Epithelial cell of esophagus (primary cell): ENCODE results near the gene UST.

ENCODE experiments used
- DNase-seq: peaks from one replicate; pipeline ENCODE4 v3.0.0; 2010; ENCODE audit warnings: low read depth
- H3K4me3 ChIP-seq: 2 replicates; pipeline ENCODE4 v1.5.1; 2011; ENCODE audit warnings: mild to moderate bottlenecking, low read length, control low read depth
- TF ChIP-seq, protein P1 (sequence below): IDR thresholded peaks from 2 replicates; pipeline ENCODE4 v1.5.1; 2011; ENCODE audit warnings: low read depth, mild to moderate bottlenecking, low read length, control low read depth, inconsistent platforms; ENCODE audit not compliant: insufficient read depth; ENCODE audit errors: missing control alignments

UST gene

DNA sequence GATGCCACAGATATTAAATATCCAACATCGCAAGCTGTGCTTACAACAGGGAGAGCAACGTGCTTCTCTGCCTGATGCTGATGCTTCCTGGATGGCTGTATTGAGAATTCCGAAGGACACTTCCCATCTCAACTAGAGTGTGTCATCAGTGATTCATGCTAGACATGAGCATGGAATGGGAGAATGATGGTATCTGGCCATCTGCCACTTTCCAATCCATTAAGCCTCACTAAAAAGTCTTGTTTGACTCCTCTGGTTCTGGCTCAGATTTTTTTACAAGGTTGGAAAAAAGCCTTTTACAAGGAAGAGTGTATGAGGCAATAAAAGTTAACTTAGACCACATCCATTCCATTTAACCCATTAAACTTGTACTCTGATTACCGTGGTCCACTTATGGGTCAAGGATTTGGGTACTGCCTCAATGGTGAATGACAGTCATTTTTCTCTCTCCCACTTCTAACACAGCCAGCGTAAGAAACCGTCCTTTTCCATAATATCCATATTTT lies 265.3 kb downstream of the UST start:
- no peak overlapping the region for H3K4me3 ChIP-seq
- TF ChIP-seq, protein P1, sequence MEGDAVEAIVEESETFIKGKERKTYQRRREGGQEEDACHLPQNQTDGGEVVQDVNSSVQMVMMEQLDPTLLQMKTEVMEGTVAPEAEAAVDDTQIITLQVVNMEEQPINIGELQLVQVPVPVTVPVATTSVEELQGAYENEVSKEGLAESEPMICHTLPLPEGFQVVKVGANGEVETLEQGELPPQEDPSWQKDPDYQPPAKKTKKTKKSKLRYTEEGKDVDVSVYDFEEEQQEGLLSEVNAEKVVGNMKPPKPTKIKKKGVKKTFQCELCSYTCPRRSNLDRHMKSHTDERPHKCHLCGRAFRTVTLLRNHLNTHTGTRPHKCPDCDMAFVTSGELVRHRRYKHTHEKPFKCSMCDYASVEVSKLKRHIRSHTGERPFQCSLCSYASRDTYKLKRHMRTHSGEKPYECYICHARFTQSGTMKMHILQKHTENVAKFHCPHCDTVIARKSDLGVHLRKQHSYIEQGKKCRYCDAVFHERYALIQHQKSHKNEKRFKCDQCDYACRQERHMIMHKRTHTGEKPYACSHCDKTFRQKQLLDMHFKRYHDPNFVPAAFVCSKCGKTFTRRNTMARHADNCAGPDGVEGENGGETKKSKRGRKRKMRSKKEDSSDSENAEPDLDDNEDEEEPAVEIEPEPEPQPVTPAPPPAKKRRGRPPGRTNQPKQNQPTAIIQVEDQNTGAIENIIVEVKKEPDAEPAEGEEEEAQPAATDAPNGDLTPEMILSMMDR: no peak
- peak; percentile 96 for DNase-seq

DNA sequence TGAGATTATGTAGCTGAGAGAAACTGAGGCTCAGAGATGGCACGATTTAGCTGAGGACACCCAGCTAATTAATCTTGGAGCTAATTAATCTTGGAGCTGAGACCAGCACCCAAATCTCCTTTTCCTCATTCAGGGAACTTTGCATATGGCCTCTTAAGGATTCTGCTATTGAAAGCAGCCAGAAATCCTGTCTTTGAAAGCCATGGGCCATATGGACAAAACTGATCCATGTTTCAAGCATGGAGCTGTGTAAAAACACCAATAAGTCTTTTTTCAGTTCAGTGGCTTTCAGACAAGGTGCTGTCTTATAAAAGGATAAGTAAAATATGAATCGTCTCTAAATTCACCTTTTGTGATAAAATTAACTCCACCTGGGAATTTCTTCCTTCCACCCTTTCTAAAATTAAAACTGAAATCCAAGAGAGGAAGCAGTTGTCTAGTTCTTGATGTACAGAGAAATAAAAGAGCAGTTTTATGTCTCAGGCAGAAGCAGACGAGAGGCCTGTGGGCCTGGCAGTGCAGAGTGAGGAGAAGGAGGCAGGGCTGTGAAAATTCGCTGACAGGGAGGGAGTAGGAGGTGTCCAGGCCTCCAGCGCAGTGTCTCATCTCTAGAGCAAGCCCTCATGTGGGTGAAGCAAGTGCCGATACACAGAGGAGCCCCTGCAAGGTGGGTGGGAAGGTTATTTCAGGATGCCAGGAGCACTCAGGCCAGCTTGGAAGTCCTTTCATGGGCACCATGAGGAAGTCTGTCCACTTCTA lies 266.9 kb downstream of the UST start:
- DNase-seq: no peak
- no peak overlapping the region for H3K4me3 ChIP-seq
- TF ChIP-seq, protein P1: no peak

DNA sequence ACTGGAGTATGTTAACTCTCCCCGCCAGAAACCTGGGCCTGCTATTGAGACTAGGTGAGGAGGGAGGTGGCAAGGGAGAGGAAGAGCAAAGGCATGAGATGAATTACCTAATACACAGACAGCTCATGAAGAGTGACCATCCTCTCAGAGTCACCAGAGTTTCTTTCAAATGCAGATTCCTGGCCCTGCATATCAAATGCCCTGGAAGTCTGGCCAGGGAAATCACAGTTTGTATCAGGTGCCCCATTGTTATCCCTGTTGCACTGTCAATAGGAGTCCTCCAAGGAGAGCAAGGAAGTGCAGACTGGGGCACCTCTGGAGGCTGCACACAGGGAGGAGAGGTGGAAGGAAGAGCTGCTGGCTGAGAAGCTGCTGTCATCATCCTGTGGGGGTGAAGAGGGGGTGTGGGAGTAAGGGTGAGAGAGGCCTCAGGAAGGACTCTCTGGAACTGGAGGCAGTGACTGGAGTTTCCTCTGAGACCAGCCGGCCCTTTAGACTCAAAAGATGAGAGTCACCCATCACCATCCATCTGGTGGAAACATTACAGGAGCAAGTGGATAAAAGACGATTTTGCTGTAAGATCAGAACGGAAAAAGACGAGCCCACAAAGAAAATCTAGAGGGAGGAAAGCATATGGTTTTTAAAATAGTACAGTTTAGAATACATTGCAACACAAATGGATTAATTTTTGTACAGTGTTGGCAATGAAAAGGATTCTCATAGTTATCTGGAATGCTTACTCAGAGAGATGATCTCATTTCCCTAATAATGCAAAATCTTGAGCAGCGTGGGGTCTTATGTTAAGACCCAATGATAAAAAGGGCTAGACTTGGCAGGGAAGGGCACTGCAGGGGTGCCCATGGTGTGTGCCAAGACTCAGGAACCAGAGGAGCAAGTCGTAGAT lies 268.1 kb downstream of the UST start:
- H3K4me3 ChIP-seq: no peak overlapping the region
- DNase-seq: no peak
- TF ChIP-seq, protein P1: no peak

DNA sequence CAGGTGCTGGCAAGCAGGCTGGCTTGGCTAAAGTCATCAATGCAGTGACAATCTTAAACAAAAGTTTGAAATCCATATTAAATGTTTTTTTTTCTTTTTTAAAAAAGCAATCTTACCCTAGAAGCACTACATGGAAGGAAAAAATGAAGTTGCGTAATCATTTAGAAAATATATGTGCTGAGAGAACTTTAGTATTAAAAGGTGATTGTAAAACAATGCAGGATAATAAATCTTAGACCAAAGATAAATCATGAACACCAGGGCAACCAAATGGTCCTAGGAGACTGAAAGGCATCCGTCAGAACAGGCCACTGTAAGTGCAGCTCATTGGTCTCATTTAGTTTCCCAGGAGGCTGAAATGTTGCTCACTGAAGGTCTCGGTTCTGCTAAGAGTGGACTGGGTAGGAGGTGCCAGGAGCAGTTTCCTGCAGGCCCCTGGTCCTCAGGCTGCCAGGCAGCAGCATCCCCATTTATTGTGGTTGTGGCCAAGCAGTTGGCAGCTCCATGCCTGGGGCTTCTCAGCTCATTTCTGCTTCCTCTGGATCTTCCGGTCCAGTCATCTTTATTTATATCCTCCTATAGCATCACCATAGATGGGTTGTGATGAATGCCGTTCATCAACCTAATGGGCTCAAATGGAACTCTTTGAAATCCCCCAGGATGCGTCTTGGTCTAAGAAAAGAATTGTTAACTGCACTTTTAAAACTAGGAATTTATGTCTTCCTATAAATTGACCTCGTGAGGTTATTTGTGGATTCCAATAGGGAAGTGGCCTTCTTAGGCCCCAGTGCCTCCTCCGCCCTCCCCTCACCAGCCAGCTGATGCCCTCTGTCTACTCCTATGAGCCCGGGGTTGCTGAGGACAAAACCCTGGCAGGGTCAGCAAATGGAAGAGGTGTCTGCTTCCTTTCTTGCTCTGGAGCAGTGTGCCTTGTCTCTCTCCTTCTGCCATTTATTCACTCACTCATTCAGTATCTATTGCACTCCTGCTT lies 269.0 kb downstream of the UST start:
- DNase-seq: no peak
- no peak overlapping the region for H3K4me3 ChIP-seq
- TF ChIP-seq, protein P1: no peak

DNA sequence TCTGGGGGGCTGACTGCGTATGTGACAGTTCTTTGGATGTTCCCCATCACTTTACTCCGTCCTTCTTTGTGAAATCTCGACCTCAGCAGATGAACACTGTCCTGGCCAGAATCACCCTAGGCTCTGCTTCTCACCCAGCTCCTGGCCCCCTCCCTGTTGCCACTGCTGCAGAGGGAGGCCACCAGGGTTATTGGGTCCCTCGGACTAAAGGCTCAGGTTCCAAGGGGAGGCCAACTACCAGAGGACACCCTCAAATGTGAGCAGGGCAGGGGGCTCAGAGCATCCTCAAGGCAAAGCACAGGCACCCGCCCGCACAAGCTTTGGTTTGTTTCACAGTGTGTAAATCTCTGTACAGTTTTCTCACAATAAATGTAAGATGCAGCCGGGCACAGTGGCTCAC lies 269.9 kb downstream of the UST start:
- no peak for DNase-seq
- H3K4me3 ChIP-seq: no peak overlapping the region
- TF ChIP-seq, protein P1: no peak

DNA sequence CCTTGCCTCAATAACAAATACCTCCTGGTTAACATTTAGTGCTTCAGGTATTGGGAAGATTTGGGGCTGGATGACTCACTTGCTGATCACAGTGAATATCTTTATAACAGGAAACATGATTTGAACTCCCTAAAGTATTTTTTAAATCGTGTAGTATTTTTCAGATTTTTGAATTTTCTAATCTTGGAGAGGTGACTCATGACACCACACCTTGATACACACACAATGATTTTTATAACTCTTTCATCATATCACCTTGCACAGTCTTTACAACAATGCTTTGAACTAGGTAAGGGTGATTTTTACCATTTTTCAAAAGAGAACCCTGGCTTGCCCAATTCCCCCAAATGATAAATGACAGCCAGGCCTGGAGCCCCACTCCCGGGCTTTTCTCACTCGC lies 273.5 kb downstream of the UST start:
- TF ChIP-seq, protein P1: no peak
- no peak overlapping the region for H3K4me3 ChIP-seq
- DNase-seq: no peak
